ENCODE data around the gene ANXA8L1.
A peak's percentile ranks its signal among the peaks of the same experiment; 100 is the strongest.
"Not testable (repeated sequence)": the region's sequence is repeated elsewhere in the genome, so short reads cannot be mapped to it uniquely, and the experiment has no call there.

ANXA8L1 gene

DNA sequence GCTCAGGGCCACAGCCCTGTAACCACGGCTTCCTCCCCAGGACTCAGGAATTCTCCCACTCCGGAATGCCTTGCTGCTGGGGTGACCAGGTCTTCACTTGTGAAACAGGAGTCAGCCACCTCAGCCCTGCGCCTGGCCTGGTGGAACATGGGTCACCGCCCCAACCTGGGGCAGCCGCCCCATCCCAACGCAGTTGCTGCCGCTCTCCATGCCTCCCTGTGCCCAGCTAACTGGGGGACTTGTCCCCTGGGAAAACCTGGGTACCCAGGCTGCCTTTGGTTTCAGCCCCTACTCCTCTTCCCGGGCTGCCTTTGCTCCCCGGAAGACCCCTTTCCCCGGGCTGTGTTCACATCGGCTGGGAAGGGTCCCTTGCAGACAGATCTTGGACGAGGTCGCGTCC, 22.2 kb downstream of the ANXA8L1 start:
- DNase-seq (ENCODE audit: low read depth, low spot score), result peak; percentile 8

DNA sequence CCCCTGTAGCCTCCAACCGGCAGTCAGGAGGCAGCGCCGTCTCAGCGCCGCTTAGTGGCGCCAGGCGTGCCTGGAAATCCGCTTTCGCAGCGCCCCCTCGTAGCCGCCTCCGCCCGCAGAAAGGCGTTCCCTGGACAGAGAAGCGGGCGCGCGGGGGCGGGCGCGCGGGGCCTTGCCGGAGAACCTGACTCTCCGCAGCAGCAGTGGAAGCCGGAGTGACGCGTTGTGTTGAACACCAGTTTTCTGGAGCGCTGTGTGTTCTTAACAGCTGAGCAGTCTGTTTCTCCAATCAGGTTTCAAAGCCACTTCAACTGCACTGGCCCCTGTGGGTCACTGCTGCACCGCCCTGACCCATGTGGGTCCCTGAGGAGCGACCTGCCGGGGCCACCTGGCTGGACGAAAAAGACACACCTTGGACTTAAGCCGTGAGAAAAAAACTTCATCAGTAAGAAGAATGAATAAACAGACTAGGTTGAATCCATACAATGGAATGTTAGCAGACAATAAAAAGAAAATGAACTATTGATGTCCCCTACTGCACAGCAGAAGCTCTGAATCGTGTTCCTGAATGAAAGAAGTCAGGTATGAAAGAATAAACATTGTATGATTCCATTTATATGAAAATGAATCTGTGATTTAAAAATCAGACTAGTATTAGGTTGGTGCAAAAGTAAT, 22.8 kb downstream of the ANXA8L1 start:
- peak; percentile 75 for DNase-seq (ENCODE audit: low read depth, low spot score)

DNA sequence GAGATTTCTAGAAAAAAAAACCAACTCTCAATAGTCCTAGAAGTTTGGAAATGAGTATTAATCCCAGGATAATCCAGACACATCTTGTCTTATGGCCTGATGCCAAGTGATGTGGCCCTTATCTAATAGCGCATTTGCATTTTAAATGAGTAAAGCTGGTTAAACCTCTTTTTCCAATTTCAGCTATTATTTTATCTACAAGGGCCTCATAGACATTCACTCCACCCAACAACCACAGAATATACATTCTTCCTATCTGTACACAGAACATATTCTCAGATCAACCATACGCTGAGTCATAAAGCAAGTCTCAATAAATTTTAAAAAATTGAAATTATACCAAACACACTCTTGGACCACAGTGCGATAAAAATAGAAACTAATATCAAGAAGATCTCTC, 34.0 kb downstream of the ANXA8L1 start:
- DNase-seq (ENCODE audit: low read depth, low spot score), result not testable (repeated sequence)

DNA sequence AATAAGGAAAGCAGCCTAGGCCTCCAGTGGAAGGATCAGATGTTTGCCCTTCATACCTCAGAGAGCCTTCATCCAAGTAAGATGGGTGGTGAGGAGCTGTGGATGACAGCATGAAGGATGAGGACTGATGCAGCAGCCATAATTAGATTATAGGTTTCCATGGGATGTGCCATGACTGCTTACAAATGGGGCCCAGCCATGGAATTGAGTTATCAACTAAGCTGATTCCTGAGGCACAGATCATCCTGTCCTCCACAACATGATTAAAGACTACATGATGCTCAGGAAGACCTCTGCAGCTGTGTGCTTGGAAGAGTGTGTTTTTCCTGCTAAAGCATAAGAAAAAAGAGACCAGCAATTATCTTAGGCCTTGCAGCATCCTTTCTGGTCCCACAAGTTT, 35.5 kb downstream of the ANXA8L1 start:
- DNase-seq (ENCODE audit: low read depth, low spot score), result not testable (repeated sequence)

DNA sequence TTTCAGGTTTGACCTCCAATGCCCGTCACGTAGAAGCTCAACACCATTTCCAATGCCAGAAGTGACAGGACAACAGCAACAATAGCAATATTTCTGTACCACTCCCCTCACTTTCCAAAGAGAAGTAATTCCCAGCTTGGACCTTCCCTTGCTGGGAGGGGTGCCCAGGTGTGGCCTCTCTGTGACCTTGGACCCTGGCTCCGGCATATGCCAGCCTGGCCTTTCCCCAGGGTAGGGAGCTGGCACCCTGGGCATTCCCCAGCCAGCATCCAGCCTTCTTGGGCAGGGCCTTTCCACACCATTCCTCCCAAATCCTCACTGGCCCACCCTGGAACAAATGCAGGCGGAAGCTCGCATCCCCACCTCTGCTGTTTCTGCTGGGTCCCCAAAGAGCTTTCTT, 37.1 kb downstream of the ANXA8L1 start:
- DNase-seq (ENCODE audit: low read depth, low spot score), result not testable (repeated sequence)

DNA sequence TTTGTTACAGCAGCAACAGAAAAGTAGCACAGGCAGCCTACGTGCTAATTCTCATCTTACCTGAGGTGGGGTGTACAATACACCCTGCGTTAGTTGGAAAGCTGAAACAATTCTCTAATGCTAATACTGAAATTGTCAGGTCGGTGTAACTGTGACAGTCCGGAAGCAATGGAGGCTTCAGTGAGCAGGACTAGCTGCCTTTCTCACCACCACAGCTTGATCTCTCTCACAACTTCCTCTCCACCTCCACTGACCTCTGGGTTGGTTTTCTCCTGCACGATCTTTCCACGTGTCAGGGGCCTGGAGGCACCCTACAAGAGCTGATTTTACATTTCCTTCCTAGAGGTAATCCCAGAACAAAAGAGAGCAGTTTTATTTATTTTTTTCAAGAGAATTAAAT, 39.7 kb downstream of the ANXA8L1 start:
- not testable (repeated sequence) for DNase-seq (ENCODE audit: low read depth, low spot score)

DNA sequence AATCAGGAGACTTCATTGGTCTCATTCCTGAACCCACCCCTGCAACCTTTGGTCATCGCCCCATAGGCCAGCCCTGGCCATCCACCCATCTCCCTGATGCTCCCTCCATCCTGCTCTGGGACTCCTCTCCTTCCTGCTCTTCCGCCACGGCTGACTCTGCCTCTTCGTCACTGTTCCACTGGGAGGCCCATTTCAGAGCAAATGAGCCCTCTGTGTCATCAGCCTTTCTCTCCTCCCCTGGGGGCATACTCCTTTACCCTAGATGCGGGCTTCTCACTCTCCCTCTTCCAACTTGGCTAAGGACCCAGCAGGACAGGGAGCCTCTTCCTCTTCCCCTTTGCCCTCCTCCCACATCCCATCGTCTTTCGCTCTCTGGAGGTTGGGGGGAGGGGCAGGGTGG, 42.7 kb downstream of the ANXA8L1 start:
- peak; percentile 19 for DNase-seq (ENCODE audit: low read depth, low spot score)

DNA sequence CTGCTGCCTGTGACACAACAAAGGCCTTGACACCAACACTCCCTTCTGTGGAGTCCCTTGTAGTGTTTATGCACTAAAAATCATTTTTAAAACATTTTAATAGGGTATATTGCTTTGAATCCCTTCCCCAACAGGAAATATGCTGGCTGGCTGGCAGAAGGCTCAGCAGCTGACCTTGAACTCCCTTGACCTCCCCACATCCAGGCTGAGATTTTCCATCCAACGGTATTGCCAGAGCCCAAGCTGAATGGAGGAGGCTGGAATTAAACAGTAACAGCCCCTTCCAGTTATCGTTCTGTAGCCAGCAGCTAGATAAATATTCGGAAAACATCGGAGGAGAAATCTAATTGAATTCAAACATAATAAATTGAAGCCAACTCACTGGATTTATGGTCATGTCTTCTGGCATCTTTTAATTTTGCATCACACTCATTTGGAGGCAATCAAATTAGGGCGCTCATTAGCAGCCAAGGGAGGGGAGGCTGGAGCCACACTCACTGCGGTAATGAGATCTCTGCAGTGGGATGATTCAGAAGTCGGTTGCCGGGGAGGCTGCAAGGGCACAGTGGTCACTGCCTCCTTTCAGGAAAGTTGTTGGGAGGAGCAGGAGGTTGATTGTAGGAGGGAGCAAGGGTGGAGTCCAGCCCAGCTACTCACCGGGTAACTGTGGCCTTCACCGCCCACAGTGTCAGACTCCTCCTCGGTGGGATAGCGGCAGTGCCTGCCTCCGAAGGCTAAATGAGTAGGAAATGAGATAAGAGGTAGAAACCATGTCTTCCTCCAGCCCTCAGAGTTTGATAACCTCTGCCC, 44.2 kb downstream of the ANXA8L1 start:
- DNase-seq (ENCODE audit: low read depth, low spot score), result not testable (repeated sequence)

DNA sequence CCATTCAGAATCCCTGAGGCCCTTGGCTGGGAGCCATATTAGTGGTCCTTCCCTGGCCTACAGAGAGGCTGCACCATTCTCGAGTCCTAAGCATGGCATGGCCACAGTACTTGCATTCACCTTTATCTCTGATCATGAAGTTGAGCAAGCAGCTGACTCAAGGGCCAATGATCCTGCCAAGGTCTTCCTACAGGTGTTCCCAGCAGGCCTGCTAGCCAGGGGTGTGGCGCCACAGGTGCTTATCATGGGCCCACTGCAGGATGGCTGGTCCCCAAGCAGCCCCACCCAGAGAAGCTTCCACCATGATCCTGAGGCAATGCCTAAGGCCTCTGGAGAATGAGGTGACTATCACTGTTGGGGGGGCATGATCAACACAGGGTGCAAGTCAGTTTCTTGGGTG, 48.0 kb downstream of the ANXA8L1 start:
- DNase-seq (ENCODE audit: low read depth, low spot score), result not testable (repeated sequence)

DNA sequence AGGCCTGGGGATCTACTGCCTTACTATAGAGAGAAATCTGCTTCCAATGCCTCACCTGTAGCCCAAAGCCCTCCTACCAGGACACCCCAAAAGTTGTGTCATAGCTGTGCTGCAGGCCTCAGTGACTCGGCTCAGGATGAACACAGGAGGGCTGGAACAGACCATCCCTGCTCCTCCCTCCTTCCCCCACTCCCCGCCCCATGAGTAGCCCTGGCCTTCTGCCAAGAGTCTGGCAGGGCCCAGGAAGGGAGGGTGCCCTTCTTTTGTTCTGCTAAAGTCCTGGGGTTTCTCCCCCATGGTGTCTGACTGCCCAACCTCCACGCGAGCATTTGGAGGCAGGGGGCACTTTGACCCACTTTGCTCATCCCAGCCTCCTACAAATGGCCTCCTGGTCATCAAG, 65.4 kb downstream of the ANXA8L1 start:
- DNase-seq (ENCODE audit: low read depth, low spot score), result not testable (repeated sequence)
